Peyer's patch (tissue), 4 donors: Measurements from ENCODE around the gene CD34. TPM values are rescaled to one million over a fixed set of nuclear protein-coding genes. Genes with fewer than 3 reads are reported as not detected.

Experiments used
- DNase-seq, 3 donors: peaks; one replicate each; pipeline ENCODE4 v3.0.0-alpha.2; 2017 to 2019
- H3K27ac ChIP-seq, 4 donors: fragments of 200-600 bp; sonication (generic); one replicate each; pipeline ENCODE4 v1.5.1; 2016 to 2019
- H3K27me3 ChIP-seq, 2 donors: fragments of 200-600 bp; sonication (generic); one replicate each; pipeline ENCODE4 v1.5.1; 2019
- H3K36me3 ChIP-seq, 3 donors: fragments of 200-600 bp; sonication (generic); one replicate each; pipeline ENCODE4 v1.5.1; 2016 to 2019
- H3K4me1 ChIP-seq, 4 donors: fragments of 200-600 bp; sonication (generic); one replicate each; pipeline ENCODE4 v1.5.1; 2016 to 2019
- H3K4me3 ChIP-seq, 4 donors: fragments of 200-600 bp; sonication (generic); 1 replicate in 3 of 4; 2 replicates in 1 of 4; pipeline ENCODE4 v1.5.1; 2016 to 2019; ENCODE audit warnings: mild to moderate bottlenecking in 1 of 4
- H3K9me3 ChIP-seq, 4 donors: fragments of 200-600 bp; sonication (generic); one replicate each; pipeline ENCODE4 v1.5.1; 2016 to 2019; ENCODE audit warnings: mild to moderate bottlenecking in 1 of 4
- CTCF ChIP-seq, 6 experiments: fragments of 450-650 bp in 4 of 6; fragments of 200-600 bp in 2 of 6; sonication (generic) in 1 of 6; IDR thresholded peaks; one replicate each; pipeline ENCODE4 v1.5.1; 2017 to 2019; ENCODE audit warnings: antibody characterized with exemption in 6 of 6, mild to moderate bottlenecking in 3 of 6, moderate library complexity in 1 of 6
- POLR2A ChIP-seq, 2 donors: fragments of 450-650 bp; IDR thresholded peaks; one replicate each; pipeline ENCODE4 v1.5.1; 2017; ENCODE audit warnings: antibody characterized with exemption in 2 of 2, mild to moderate bottlenecking in 2 of 2, moderate library complexity in 2 of 2
- total RNA-seq, 4 donors: library from RNA; depleted of rRNA; stranded (reverse); fragments of >200 nt; gene quantifications; one replicate each; pipeline ENCODE4 v1.1.0, GENCODE V29; 2016

Gene CD34
- total RNA-seq, 4 donors from 2014 or later: 4.6 to 21.9 (median 19.6) TPM

GRCh38 chr1:207869859-207870258, 41.1 kb downstream of the CD34 start:
- no peak overlapping the region for H3K4me3 ChIP-seq

DNA sequence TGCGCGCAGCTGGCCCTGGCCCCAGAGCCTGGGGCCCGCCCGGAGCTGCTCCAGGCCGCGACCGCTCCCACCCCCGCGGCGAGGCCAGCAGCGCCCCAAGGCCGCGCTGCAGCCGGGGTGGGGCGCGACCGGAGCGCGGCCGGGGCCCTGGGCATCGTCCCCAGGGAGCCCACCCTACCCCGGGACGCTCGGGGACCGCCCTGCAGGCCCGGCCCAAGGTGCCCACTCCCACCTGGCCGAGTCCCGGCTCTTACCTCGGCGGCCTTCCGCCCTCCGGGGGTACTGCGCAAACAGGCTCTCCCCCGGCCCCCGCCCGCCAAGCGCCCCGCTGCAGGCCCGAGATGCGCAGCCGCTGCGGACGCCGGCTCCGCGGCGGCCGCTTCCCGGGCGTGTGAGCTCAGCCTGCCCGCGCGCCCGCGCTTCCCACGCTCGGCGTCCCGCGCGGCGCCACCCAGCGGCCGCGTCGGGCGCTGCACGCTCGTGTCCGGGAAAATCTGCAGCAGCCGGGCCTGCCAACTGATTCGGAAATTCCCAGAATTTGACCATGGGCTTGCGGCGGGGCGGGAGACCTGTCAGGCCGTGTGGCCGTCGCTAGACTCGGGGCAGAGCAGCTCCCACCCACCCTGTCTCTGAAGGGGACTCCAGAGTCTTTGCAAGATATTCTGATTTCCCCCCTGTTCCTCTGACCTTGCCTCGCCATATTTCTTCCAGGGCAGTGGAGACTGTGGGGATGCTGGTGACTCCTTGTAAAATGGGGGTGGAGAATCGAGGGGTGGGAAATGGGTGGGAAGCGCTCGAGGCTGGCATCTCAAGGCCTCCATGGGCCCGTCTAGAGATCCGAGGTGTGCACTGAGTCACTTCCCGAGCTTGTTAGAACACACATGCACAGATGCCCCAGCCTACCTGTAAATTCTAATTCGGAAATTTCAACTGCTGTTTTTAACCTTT, 41.9 kb downstream of the CD34 start:
- H3K4me3 ChIP-seq: peak overlapping the region; percentile 76 to 97 (median 92)
- H3K9me3 ChIP-seq: no peaks in the 10 kb centered on the region
- TF ChIP-seq CTCF (IDR thresholded peaks at IDR 0.05) (peak; percentile 77 to 96 (median 94)), POLR2A (IDR thresholded peaks at IDR 0.05) (peak in 1 of 2 donors; percentile 59)
- no peaks in the 10 kb centered on the region for H3K36me3 ChIP-seq
- no peaks in the 10 kb centered on the region for H3K27me3 ChIP-seq
- H3K4me1 ChIP-seq: peaks cover 0 to 54% (median 20%) of the 10 kb centered on the region in 4 donors
- DNase-seq: peak; percentile 60 to 89 (median 89)
- peak overlapping the region; percentile 93 to 95 (median 93) for H3K27ac ChIP-seq

More at GRCh38 chr1:207869859-207870258, 41.1 kb downstream of the CD34 start:
- H3K4me1 ChIP-seq: peaks cover 0 to 46% (median 20%) of the 10 kb centered on the region in 4 donors
- H3K36me3 ChIP-seq: no peaks in the 10 kb centered on the region
- no peak for DNase-seq
- no peaks in the 10 kb centered on the region for H3K27me3 ChIP-seq
- TF ChIP-seq POLR2A (IDR thresholded peaks at IDR 0.05) (no peak), CTCF (IDR thresholded peaks at IDR 0.05) (no peak)
- peak overlapping the region; percentile 93 to 95 (median 93) for H3K27ac ChIP-seq
- H3K9me3 ChIP-seq: no peaks in the 10 kb centered on the region

DNA sequence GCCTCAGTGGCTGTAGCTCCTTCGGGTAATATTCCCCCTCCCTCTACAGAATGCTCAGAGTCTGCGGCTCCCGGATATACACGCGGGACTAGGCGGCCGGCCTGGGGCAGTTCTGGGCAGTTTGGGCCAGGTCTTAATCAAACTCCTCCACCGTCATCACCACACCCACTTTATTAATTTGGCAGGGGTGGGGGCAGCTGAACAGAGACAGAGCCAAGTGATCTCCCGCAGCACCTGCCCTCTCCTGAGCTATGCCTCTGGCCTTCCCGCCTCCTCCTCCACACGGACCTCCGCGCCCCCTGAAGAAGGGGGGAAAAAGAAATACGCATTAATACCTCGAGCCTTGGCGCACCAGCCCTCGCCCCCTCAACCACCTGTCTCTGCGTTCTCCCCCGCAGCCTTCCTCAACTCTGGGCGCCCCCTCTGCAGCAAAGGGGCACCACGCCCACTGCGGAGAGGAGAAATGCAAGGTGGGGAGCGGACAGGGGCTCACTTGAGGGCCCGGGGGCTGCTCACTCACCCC, 42.6 kb downstream of the CD34 start:
- peaks cover 0 to 55% (median 20%) of the 10 kb centered on the region in 4 donors for H3K4me1 ChIP-seq
- H3K36me3 ChIP-seq: no peaks in the 10 kb centered on the region
- no peaks in the 10 kb centered on the region for H3K9me3 ChIP-seq
- H3K27ac ChIP-seq: peak overlapping the region; percentile 93 to 95 (median 93)
- TF ChIP-seq POLR2A (IDR thresholded peaks at IDR 0.05) (peak in 1 of 2 donors; percentile 8), CTCF (IDR thresholded peaks at IDR 0.05) (no peak)
- DNase-seq: peak in 2 of 3 donors; percentile 50 to 67
- H3K4me3 ChIP-seq: peak overlapping the region; percentile 76 to 97 (median 92)
- H3K27me3 ChIP-seq: no peaks in the 10 kb centered on the region

- H3K4me3 ChIP-seq: peak overlapping the region; percentile 76 to 97 (median 92)
- peak overlapping the region; percentile 93 to 95 (median 93) for H3K27ac ChIP-seq
- TF ChIP-seq POLR2A (IDR thresholded peaks at IDR 0.05) (no peak), CTCF (IDR thresholded peaks at IDR 0.05) (no peak)
- no peaks in the 10 kb centered on the region for H3K36me3 ChIP-seq
- peaks cover 0 to 50% (median 18%) of the 10 kb centered on the region in 4 donors for H3K4me1 ChIP-seq
- no peaks in the 10 kb centered on the region for H3K27me3 ChIP-seq
- DNase-seq: no peak
- H3K9me3 ChIP-seq: no peaks in the 10 kb centered on the region
These were observed 43.5 kb downstream of the CD34 start for GRCh38 chr1:207867136-207868109.
